HUES64 (cell line): ENCODE results near the gene KLHL29.

Experiments
- H3K27ac ChIP-seq: 2 replicates; pipeline ENCODE4 v1.7.0; 2013; ENCODE audit warnings: low read depth, low read length, inconsistent platforms
- H3K27me3 ChIP-seq: 2 replicates; pipeline ENCODE4 v1.6.1; 2013; ENCODE audit warnings: mild to moderate bottlenecking, low read length; ENCODE audit not compliant: insufficient read depth
- H3K36me3 ChIP-seq: 2 replicates; pipeline ENCODE4 v1.6.1; 2013; ENCODE audit warnings: mild to moderate bottlenecking, low read length; ENCODE audit not compliant: insufficient read depth
- H3K4me1 ChIP-seq: 2 replicates; pipeline ENCODE4 v1.6.1; 2013; ENCODE audit warnings: mild to moderate bottlenecking, low read length, moderate library complexity; ENCODE audit not compliant: insufficient read depth
- H3K4me3 ChIP-seq: 2 replicates; pipeline ENCODE4 v1.5.1; 2013; ENCODE audit warnings: mild to moderate bottlenecking, low read length, moderate library complexity
- H3K9ac ChIP-seq: 2 replicates; pipeline ENCODE4 v1.6.1; 2013; ENCODE audit warnings: mild to moderate bottlenecking, low read depth, low read length
- H3K9me3 ChIP-seq: 2 replicates; pipeline ENCODE4 v1.6.1; 2013; ENCODE audit warnings: low read depth, low read length; ENCODE audit not compliant: insufficient read depth
- WGBS: fragments of 150-250, 120-280 bp; methylation state at CpG from one replicate; pipeline ENCODE4 v1.1.7; 2013; ENCODE audit warnings: missing lambda C conversion rate; 5-methylcytosine and 5-hydroxymethylcytosine counted together

KLHL29 gene

DNA sequence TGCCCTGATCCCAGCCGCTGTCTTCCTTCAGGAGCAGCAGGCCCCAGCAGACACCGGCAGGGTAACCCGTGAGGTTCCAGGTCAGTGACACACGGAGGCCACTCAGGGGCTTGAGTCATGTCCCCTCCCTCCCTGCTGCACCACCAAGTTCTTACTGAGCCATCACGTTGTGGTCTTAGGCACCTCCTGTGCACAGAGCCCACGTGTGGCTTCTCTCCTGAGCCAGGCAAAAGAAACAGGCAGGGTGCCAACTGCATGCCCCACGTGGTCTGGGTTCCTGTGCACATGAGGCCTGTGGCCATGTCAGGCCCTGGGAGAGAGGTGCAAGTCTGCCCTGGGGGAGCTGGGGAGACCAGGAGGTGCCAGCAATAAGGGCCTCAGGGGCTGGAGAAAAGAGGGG, 264.8 kb downstream of the KLHL29 start:
- H3K36me3 ChIP-seq = no peaks in the 10 kb centered on the region
- peaks cover 5% of the 10 kb centered on the region; the same call in 1 of the 2 replicates for H3K4me1 ChIP-seq
- H3K27ac ChIP-seq = no peak overlapping the region
- no peaks in the 10 kb centered on the region for H3K9me3 ChIP-seq
- H3K9ac ChIP-seq = no peak overlapping the region
- no peaks in the 10 kb centered on the region for H3K27me3 ChIP-seq
- H3K4me3 ChIP-seq = no peak overlapping the region
- 88% methylated on average over 7 of the region's 7 CpGs for WGBS

DNA sequence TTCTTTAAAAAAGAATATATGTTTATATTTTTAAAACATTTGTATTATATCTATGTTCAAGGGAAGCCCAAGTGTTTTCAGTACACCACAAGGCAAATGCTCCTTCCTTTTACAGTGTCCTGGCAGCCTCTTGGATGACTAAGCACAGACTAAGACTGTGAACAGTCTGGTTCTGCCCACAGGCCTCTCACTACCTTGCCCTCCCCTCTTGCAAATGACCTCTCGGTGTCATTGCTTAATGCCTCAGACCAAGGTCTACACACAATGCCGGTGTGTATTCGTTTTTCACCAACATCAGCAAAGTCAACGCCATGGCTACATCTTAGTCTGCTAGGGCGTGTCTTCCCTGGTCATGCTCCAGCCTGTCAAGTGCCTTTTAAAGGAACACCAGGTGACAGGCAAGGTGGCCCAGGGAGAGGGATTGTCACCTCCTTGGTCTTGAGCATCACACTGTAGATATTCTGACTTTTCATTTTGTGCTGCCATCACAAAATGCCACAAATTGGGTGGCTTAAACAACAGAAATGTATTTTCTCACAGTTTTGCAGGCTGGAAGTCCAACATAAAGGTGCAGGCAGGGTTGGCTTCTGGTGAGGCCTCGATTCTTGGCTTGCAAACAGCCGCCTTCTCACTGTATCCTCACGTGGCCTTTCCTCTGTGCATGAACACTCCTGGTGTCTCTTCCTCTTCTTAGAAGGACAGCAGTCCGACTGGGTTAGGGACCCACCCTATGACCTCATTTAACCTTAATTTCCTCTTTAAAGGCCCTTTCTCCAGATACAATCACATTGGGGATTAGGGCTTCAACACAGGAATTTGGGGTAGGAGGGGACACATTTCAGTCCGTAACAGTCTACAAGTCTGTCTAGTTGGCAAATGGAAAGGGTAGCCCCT, 266.5 kb downstream of the KLHL29 start:
- no peak overlapping the region for H3K27ac ChIP-seq
- no peaks in the 10 kb centered on the region for H3K9me3 ChIP-seq
- H3K4me3 ChIP-seq = no peak overlapping the region
- H3K36me3 ChIP-seq = no peaks in the 10 kb centered on the region
- WGBS = 88% methylated on average over 10 of the region's 10 CpGs
- no peak overlapping the region for H3K9ac ChIP-seq
- no peaks in the 10 kb centered on the region for H3K27me3 ChIP-seq
- no peaks in the 10 kb centered on the region for H3K4me1 ChIP-seq

- Histone ChIP-seq H3K9ac (no peak overlapping the region), H3K36me3 (no peaks in the 10 kb centered on the region), H3K27me3 (no peaks in the 10 kb centered on the region), H3K27ac (no peak overlapping the region), H3K4me1 (no peaks in the 10 kb centered on the region), H3K4me3 (no peak overlapping the region), H3K9me3 (no peaks in the 10 kb centered on the region)
- 86% methylated on average over 6 of the region's 7 CpGs for WGBS
Observed at GRCh38 chr2:23653326-23653725, 268.3 kb downstream of the KLHL29 start.

GRCh38 chr2:23654756-23655155, 269.8 kb downstream of the KLHL29 start:
- Histone ChIP-seq H3K4me3 (no peak overlapping the region), H3K27ac (no peak overlapping the region), H3K27me3 (no peaks in the 10 kb centered on the region), H3K9ac (no peak overlapping the region), H3K4me1 (no peaks in the 10 kb centered on the region), H3K36me3 (no peaks in the 10 kb centered on the region), H3K9me3 (no peaks in the 10 kb centered on the region)
- 96% methylated on average over 6 of the region's 6 CpGs for WGBS

- Histone ChIP-seq H3K27me3 (no peaks in the 10 kb centered on the region), H3K4me3 (no peak overlapping the region), H3K36me3 (no peaks in the 10 kb centered on the region), H3K9me3 (no peaks in the 10 kb centered on the region), H3K4me1 (no peaks in the 10 kb centered on the region), H3K27ac (no peak overlapping the region), H3K9ac (no peak overlapping the region)
- 95% methylated on average over 19 of the region's 19 CpGs for WGBS
Observed at GRCh38 chr2:23655934-23656596, 271.1 kb downstream of the KLHL29 start.

DNA sequence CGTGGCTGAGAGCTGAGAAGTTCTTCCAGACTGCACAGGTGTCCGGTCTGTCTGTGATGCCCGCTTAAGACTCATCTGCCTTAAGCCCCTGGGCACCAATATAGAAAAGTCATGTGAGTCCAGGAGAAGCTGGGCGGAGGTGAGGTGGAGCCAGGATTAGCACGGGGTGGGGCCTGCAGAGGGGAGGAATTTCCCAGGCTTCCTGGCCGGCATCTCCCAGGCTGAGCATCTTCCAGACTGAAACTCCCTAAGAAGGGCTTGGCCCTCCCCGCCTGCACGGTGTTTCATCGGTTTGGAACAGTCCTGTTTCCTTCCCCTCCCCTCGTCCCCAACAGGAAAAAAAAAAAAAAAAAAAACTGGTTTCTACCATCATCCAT, 271.6 kb downstream of the KLHL29 start:
- Histone ChIP-seq H3K4me1 (no peaks in the 10 kb centered on the region), H3K9ac (no peak overlapping the region), H3K4me3 (no peak overlapping the region), H3K9me3 (no peaks in the 10 kb centered on the region), H3K27ac (no peak overlapping the region), H3K27me3 (no peaks in the 10 kb centered on the region), H3K36me3 (no peaks in the 10 kb centered on the region)
- 71% methylated on average over 10 of the region's 10 CpGs for WGBS

DNA sequence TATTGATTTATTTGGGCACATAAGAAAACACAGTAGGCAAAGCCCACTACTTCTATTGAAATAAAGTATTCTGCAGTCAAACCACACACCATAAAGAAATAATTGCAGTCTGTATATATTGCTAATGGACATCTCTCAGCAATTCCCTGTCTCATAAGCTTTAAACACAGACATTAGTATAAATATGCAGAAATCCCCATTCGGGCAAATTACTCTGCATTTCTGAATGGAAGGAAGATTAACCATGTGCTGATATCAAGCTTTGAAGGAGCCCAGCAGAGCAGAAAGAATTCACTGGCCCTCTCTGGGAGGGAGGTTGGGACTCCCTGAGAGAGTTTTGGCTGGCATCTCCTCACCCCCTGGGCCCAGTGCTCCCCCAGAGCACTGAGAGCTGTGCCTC, 272.4 kb downstream of the KLHL29 start:
- Histone ChIP-seq H3K9me3 (no peaks in the 10 kb centered on the region), H3K4me3 (no peak overlapping the region), H3K27me3 (no peaks in the 10 kb centered on the region), H3K9ac (no peak overlapping the region), H3K4me1 (no peaks in the 10 kb centered on the region), H3K27ac (no peak overlapping the region), H3K36me3 (no peaks in the 10 kb centered on the region)
- WGBS = 94% methylated on average over 1 of the region's 1 CpG

DNA sequence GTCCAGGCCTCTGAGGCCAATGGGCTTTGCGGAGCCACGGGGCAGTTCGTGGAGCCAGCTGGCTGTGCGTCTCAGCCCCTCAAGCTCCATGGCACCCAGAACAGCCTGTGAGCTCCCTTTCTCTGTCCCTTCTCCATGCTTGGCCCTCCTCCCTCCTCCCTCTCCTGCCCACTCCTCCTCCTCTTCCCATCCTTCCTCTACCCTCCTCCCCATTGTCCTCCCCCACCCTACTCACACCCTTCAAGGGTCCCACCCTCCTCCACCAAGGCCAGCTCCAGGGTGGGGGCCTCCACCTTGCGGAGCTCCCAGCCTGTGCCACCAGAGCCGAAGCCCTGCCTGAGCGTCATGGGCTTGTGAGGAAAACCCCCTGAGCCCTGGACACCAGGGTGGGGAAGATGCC, 273.0 kb downstream of the KLHL29 start:
- no peaks in the 10 kb centered on the region for H3K4me1 ChIP-seq
- H3K9me3 ChIP-seq = no peaks in the 10 kb centered on the region
- no peak overlapping the region for H3K9ac ChIP-seq
- 93% methylated on average over 7 of the region's 7 CpGs for WGBS
- H3K4me3 ChIP-seq = no peak overlapping the region
- no peak overlapping the region for H3K27ac ChIP-seq
- H3K36me3 ChIP-seq = no peaks in the 10 kb centered on the region
- no peaks in the 10 kb centered on the region for H3K27me3 ChIP-seq

DNA sequence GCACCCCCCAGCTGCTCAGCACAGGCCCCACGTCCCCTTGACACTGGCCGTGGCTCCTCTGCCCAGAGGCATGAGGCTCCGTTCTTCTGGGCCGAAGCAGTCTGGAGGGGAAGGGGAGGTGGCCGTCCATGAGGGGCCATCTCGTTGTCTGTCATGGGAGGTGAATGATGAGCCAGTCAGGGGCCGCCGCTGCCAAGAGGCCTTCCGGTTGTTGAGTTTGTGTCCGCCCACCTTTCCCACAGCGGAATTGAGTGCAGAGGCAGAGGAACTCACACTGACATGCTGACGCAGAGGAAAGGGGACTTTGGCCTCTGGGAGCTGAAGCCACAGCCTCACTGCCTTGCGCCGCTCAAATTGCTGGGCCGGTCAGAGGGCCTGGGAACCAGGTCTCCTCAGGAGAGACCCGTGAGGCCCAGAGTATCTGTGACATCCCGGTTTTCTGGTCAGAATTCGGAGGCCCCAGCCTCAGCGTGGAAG, 273.5 kb downstream of the KLHL29 start:
- H3K9ac ChIP-seq = no peak overlapping the region

DNA sequence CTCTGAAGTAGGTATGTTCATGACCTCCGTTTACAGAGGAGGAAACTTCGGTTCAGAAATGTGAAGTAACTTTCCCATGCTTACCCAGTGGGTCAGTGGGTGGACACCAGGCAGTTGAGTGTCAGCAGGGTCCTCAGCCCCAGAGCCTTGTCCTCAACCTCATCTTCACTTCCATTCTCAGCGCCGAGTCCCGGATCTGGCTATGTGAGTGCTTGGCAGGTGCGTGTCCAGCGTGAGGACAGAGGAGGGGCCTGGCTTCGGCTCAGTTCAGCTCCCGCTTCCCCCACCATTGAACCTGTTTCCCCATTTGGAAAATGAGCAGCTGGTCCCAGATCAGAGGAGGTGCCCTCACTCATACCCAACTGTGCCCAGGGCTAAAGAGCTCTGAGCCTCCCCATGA, 274.3 kb downstream of the KLHL29 start:
- no peak overlapping the region for H3K9ac ChIP-seq
- H3K4me1 ChIP-seq = no peaks in the 10 kb centered on the region
- no peak overlapping the region for H3K4me3 ChIP-seq
- no peaks in the 10 kb centered on the region for H3K36me3 ChIP-seq
- 92% methylated on average over 9 of the region's 9 CpGs for WGBS
- H3K9me3 ChIP-seq = no peaks in the 10 kb centered on the region
- no peak overlapping the region for H3K27ac ChIP-seq
- no peaks in the 10 kb centered on the region for H3K27me3 ChIP-seq

More for the DNA sequence above, 273.5 kb downstream of the KLHL29 start:
- Histone ChIP-seq H3K36me3 (no peaks in the 10 kb centered on the region), H3K4me3 (no peak overlapping the region), H3K9me3 (no peaks in the 10 kb centered on the region), H3K4me1 (no peaks in the 10 kb centered on the region), H3K27ac (no peak overlapping the region), H3K27me3 (no peaks in the 10 kb centered on the region)
- 89% methylated on average over 19 of the region's 19 CpGs for WGBS

GRCh38 chr2:23659773-23660172, 274.8 kb downstream of the KLHL29 start:
- WGBS = 82% methylated on average over 2 of the region's 2 CpGs
- Histone ChIP-seq H3K27ac (no peak overlapping the region), H3K36me3 (no peaks in the 10 kb centered on the region), H3K4me1 (no peaks in the 10 kb centered on the region), H3K9ac (no peak overlapping the region), H3K27me3 (no peaks in the 10 kb centered on the region), H3K9me3 (no peaks in the 10 kb centered on the region), H3K4me3 (no peak overlapping the region)
